SJSA1 (cell line): ENCODE measurements around the gene TBC1D24. TPM values are rescaled to one million over a fixed set of nuclear protein-coding genes. Genes with fewer than 3 reads are reported as not detected.

ENCODE experiments used
- DNase-seq, 2 experiments: peaks; one replicate each; pipeline ENCODE4 v3.0.0-alpha.2; 2015 to 2020; ENCODE audit warnings: low spot score in 2 of 2, low read depth in 1 of 2
- H3K27ac ChIP-seq: fragments of 250-450 bp; sonication (Bioruptor Pico); 2 replicates; pipeline ENCODE4 v1.5.1; 2020; ENCODE audit warnings: mild to moderate bottlenecking, moderate library complexity
- H3K27me3 ChIP-seq: fragments of 250-450 bp; sonication (Bioruptor Pico); replicated peaks from 2 replicates; pipeline ENCODE4 v1.5.1; 2020; ENCODE audit warnings: mild to moderate bottlenecking, moderate library complexity
- H3K36me3 ChIP-seq: fragments of 250-450 bp; sonication (Bioruptor Pico); 2 replicates; pipeline ENCODE4 v1.5.1; 2020; ENCODE audit warnings: mild to moderate bottlenecking
- H3K4me1 ChIP-seq: fragments of 250-450 bp; sonication (Bioruptor Pico); replicated peaks from 2 replicates; pipeline ENCODE4 v1.6.1; 2021; ENCODE audit warnings: mild to moderate bottlenecking
- H3K4me3 ChIP-seq: fragments of 250-450 bp; sonication (Bioruptor Pico); 2 replicates; pipeline ENCODE4 v1.5.1; 2020; ENCODE audit warnings: mild to moderate bottlenecking
- H3K9me3 ChIP-seq: fragments of 250-450 bp; sonication (Bioruptor Pico); replicated peaks from 2 replicates; pipeline ENCODE4 v1.5.1; 2020; ENCODE audit warnings: mild to moderate bottlenecking
- total RNA-seq: library from RNA; depleted of rRNA; stranded (reverse); fragments of >200 nt; shearing (Covaris generic); gene quantifications from 2 replicates; pipeline ENCODE4 v1.2.3, GENCODE V29; 2014

Gene TBC1D24
- total RNA-seq, 1 experiment from 2014 or later = 9.3 TPM

GRCh38 chr16:2497695-2498484, 23.0 kb downstream of the TBC1D24 start:
- no peaks in the 10 kb centered on the region; the same call in 1 of the 2 replicates for H3K27me3 ChIP-seq
- no peak for DNase-seq
- H3K4me3 ChIP-seq = no peak overlapping the region
- H3K27ac ChIP-seq = no peak overlapping the region
- H3K9me3 ChIP-seq = peaks cover 3% of the 10 kb centered on the region; the same call in 1 of the 2 replicates
- H3K4me1 ChIP-seq = peaks cover 17% of the 10 kb centered on the region
- H3K36me3 ChIP-seq = peaks cover 33% of the 10 kb centered on the region

GRCh38 chr16:2498531-2499253, 23.8 kb downstream of the TBC1D24 start:
- DNase-seq = no peak
- peaks cover 33% of the 10 kb centered on the region for H3K36me3 ChIP-seq
- no peaks in the 10 kb centered on the region; the same call in 1 of the 2 replicates for H3K27me3 ChIP-seq
- no peak overlapping the region for H3K27ac ChIP-seq
- H3K9me3 ChIP-seq = peaks cover 3% of the 10 kb centered on the region; the same call in 1 of the 2 replicates
- H3K4me1 ChIP-seq = peaks cover 17% of the 10 kb centered on the region
- no peak overlapping the region for H3K4me3 ChIP-seq

DNA sequence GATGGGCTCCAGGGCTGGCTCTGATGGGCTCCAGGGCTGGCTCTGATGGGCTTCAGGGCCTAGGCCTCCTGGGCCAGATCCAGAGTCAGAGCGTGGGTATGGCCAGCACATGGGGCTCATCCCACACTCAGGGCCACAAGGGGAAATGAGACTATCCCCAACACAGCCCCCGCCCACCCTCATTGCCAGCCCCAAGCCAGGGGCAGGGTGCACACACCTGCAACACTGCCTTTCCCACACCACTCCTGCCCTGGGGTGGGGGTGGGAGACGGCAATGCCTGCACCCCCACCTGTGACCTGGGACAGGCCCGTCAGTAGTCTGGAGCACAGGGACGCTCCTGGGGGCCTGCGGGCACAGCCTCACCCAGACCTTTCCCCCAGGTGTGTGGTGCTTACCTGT, 24.5 kb downstream of the TBC1D24 start:
- Histone ChIP-seq H3K27me3 (no peaks in the 10 kb centered on the region; the same call in 1 of the 2 replicates), H3K4me1 (peaks cover 17% of the 10 kb centered on the region), H3K4me3 (no peak overlapping the region), H3K27ac (no peak overlapping the region), H3K9me3 (peaks cover 3% of the 10 kb centered on the region; the same call in 1 of the 2 replicates), H3K36me3 (peaks cover 33% of the 10 kb centered on the region)
- DNase-seq = no peak

GRCh38 chr16:2499890-2500429, 25.0 kb downstream of the TBC1D24 start:
- no peak for DNase-seq
- no peak overlapping the region for H3K4me3 ChIP-seq
- H3K36me3 ChIP-seq = peaks cover 33% of the 10 kb centered on the region
- H3K9me3 ChIP-seq = peaks cover 3% of the 10 kb centered on the region; the same call in 1 of the 2 replicates
- H3K4me1 ChIP-seq = peaks cover 17% of the 10 kb centered on the region
- H3K27ac ChIP-seq = no peak overlapping the region
- H3K27me3 ChIP-seq = no peaks in the 10 kb centered on the region; the same call in 1 of the 2 replicates

GRCh38 chr16:2500430-2500917, 25.5 kb downstream of the TBC1D24 start:
- H3K36me3 ChIP-seq = peaks cover 33% of the 10 kb centered on the region
- H3K27ac ChIP-seq = no peak overlapping the region
- H3K4me1 ChIP-seq = peaks cover 17% of the 10 kb centered on the region
- no peak for DNase-seq
- peaks cover 3% of the 10 kb centered on the region; the same call in 1 of the 2 replicates for H3K9me3 ChIP-seq
- H3K4me3 ChIP-seq = no peak overlapping the region
- H3K27me3 ChIP-seq = no peaks in the 10 kb centered on the region; the same call in 1 of the 2 replicates

DNA sequence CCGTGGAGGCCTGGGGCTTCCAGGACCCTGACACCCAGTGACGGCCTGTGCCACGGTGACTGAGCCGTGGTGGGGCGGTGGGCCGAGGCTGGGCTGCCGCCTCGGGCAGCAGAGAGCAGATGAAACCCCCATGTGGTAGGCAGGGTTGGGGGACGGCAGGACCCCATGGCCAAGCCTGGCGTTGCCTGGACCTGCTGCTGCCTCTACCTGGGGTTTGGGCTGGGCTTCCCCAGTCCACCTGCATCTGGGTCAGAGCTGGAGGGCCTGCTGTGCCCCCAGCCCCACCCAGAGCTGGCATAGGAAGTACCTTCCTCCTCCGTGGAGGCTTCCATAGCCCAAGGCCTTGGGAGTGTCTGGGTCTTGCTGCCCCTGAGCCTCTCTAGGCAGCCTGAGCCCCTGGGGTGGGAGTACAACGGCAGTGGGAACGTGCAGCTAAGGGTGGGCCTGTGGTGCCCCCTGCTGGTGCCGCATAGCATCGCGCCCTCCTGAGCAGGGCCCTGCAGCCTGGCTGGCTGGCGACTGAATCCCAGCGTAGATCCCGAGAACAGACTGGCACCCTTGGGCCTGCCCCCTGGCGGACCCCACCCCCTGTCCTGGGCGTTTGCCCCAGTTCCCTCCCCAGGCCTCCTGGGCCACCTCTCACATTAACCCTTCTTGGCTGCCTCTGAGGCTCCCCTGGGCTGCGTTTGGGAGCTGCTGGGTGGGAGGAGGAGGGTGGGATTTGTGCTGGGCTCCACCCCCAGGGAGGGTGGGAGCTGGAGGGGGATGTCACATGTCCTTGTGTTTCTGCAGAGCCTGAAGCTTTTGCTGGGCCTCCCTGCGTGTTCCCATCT, 26.2 kb downstream of the TBC1D24 start:
- Histone ChIP-seq H3K4me1 (peaks cover 17% of the 10 kb centered on the region), H3K27ac (no peak overlapping the region), H3K36me3 (peaks cover 32% of the 10 kb centered on the region), H3K9me3 (peaks cover 3% of the 10 kb centered on the region; the same call in 1 of the 2 replicates), H3K4me3 (no peak overlapping the region), H3K27me3 (no peaks in the 10 kb centered on the region; the same call in 1 of the 2 replicates)
- peak; percentile 61 to 80 for DNase-seq

- no peak for DNase-seq
- H3K9me3 ChIP-seq = peaks cover 3% of the 10 kb centered on the region; the same call in 1 of the 2 replicates
- H3K4me1 ChIP-seq = peaks cover 13% of the 10 kb centered on the region
- H3K27ac ChIP-seq = no peak overlapping the region
- H3K36me3 ChIP-seq = peaks cover 21% of the 10 kb centered on the region
- no peak overlapping the region for H3K4me3 ChIP-seq
- H3K27me3 ChIP-seq = no peaks in the 10 kb centered on the region; the same call in 1 of the 2 replicates
Observed at GRCh38 chr16:2501946-2502895, 27.3 kb downstream of the TBC1D24 start.

DNA sequence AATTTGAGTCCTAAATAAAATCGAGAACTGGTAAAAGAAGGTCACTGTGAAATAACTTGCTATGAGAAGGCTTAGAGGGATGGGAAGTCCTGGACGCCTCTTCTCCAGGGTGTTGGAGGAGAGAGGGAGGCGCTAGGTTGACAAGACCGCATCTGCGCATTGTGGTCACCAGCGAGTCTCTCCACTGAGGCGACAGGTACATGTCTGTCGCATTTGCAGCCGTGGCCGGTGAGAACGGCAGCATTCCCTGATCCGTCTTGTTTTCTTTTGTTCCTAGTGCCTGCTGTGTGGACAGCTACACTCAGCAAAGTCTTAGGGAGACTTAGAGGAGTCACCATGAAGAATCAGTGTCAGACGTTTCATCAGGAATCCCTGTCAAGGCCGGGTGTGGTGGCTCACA, 30.8 kb downstream of the TBC1D24 start:
- peaks cover 3% of the 10 kb centered on the region; the same call in 1 of the 2 replicates for H3K9me3 ChIP-seq
- no peaks in the 10 kb centered on the region; the same call in 1 of the 2 replicates for H3K27me3 ChIP-seq
- H3K4me1 ChIP-seq = peaks cover 7% of the 10 kb centered on the region
- no peak overlapping the region for H3K4me3 ChIP-seq
- peaks cover 4% of the 10 kb centered on the region; the same call in 1 of the 2 replicates for H3K36me3 ChIP-seq
- no peak overlapping the region for H3K27ac ChIP-seq
- DNase-seq = no peak

- no peaks in the 10 kb centered on the region for H3K9me3 ChIP-seq
- H3K27ac ChIP-seq = no peak overlapping the region
- no peak overlapping the region for H3K4me3 ChIP-seq
- DNase-seq = no peak
- H3K4me1 ChIP-seq = peaks cover 7% of the 10 kb centered on the region
- H3K27me3 ChIP-seq = no peaks in the 10 kb centered on the region
- no peaks in the 10 kb centered on the region for H3K36me3 ChIP-seq
Observed at GRCh38 chr16:2507052-2507659, 32.2 kb downstream of the TBC1D24 start.

DNA sequence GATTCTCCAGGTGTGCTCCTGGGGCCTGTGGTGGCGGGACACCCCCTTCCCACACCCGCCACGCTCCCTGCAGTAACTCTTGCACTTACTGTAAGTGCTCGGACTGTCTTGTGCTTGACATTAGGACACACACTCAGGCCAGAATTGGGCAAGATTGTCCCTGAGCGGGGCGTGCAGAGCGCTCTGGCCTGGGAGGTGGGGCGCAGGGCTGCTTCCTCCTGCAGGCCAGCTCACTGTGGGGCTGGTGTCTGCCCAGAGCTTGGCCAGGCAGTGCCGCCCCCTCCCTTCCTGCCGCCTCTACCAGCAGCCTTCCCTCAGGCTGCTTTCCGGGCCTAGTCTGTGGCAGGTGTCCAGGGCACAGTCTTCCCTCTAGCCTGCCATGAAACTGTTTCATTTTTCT, 32.7 kb downstream of the TBC1D24 start:
- H3K27ac ChIP-seq = no peak overlapping the region
- no peak for DNase-seq
- H3K9me3 ChIP-seq = no peaks in the 10 kb centered on the region
- H3K27me3 ChIP-seq = no peaks in the 10 kb centered on the region
- no peak overlapping the region for H3K4me3 ChIP-seq
- H3K36me3 ChIP-seq = no peaks in the 10 kb centered on the region
- H3K4me1 ChIP-seq = peaks cover 7% of the 10 kb centered on the region

GRCh38 chr16:2508722-2509400, 33.9 kb downstream of the TBC1D24 start:
- Histone ChIP-seq H3K4me1 (peaks cover 13% of the 10 kb centered on the region), H3K4me3 (no peak overlapping the region), H3K36me3 (peaks cover 3% of the 10 kb centered on the region), H3K27me3 (no peaks in the 10 kb centered on the region), H3K27ac (no peak overlapping the region), H3K9me3 (no peaks in the 10 kb centered on the region; the same call in 1 of the 2 replicates)
- DNase-seq = no peak
